H1 (cell line): ENCODE measurements around the gene TPPP3. TPM values are rescaled to one million over a fixed set of nuclear protein-coding genes. Genes with fewer than 3 reads are reported as not detected.
A peak's percentile ranks its signal among the peaks of the same experiment; 100 is the strongest.

Experiments
- CTCF ChIA-PET: fragments of 300-600 bp; sonication (Branson Sonifier 250); formaldehyde crosslinking; loops from one replicate; lab custom pipeline; 2021; ENCODE audit not compliant: partially characterized antibody; lab: Charles Lee
- POLR2A ChIA-PET: fragments of 300-600 bp; sonication (Branson Sonifier 250); formaldehyde crosslinking; loops from one replicate; lab custom pipeline; 2021; ENCODE audit warnings: inconsistent platforms; ENCODE audit not compliant: partially characterized antibody; lab: Charles Lee
- DNase-seq, 2 experiments: peaks; one replicate each; pipeline versions ENCODE4 v3.0.0 to v3.0.0-alpha.2; 2010 to 2022; ENCODE audit warnings: low spot score in 2 of 2, low read depth in 1 of 2, mixed read lengths in 1 of 2
- FAIRE-seq: peaks from 2 replicates; lab custom pipeline; 2011; peaks lifted over from hg19 to GRCh38; lab: Jason Lieb, UNC
- H2AFZ ChIP-seq: 2 replicates; pipeline ENCODE4 v1.8.1; 2012; ENCODE audit warnings: low read length, inconsistent platforms
- H2AK5ac ChIP-seq: 2 replicates; pipeline ENCODE4 v1.6.1; 2013; ENCODE audit warnings: low read depth, low read length
- H2BK120ac ChIP-seq: replicated peaks from 2 replicates; pipeline ENCODE3; 2013; ENCODE audit warnings: low read depth, low read length, inconsistent platforms
- H2BK12ac ChIP-seq: 2 replicates; pipeline ENCODE4 v1.6.1; 2013; ENCODE audit warnings: low read depth, low read length
- H2BK15ac ChIP-seq: 2 replicates; pipeline ENCODE4 v1.6.1; 2013; ENCODE audit warnings: low read length
- H2BK20ac ChIP-seq: 2 replicates; pipeline ENCODE4 v1.6.1; 2013; ENCODE audit warnings: low read length
- H2BK5ac ChIP-seq: 2 replicates; pipeline ENCODE4 v1.6.1; 2013; ENCODE audit warnings: low read depth, low read length
- H3K14ac ChIP-seq: 2 replicates; pipeline ENCODE4 v1.6.1; 2013; ENCODE audit warnings: inconsistent platforms; ENCODE audit not compliant: insufficient read length
- H3K18ac ChIP-seq: 2 replicates; pipeline ENCODE4 v1.6.1; 2013; ENCODE audit warnings: low read length; ENCODE audit errors: extremely low read depth
- H3K23ac ChIP-seq: 2 replicates; pipeline ENCODE4 v1.6.1; 2013; ENCODE audit warnings: inconsistent platforms; ENCODE audit not compliant: insufficient read length
- H3K23me2 ChIP-seq: 2 replicates; pipeline ENCODE4 v1.6.1; 2013; ENCODE audit warnings: low read depth, low read length
- H3K27ac ChIP-seq: 2 replicates; pipeline ENCODE4 v1.6.1; 2011; ENCODE audit warnings: low read depth, low read length, inconsistent platforms
- H3K27me3 ChIP-seq, 4 experiments: replicated peaks in 1 of 4; 1 replicate in 1 of 4; 2 replicates in 3 of 4; pipeline versions ENCODE4 v1.6.1 to v1.8.1; 2011 to 2013; ENCODE audit warnings: low read length in 3 of 4, mild to moderate bottlenecking in 3 of 4, inconsistent platforms in 2 of 4, mixed read lengths in 2 of 4, moderate library complexity in 1 of 4; ENCODE audit not compliant: control insufficient read depth in 3 of 4, insufficient read depth in 3 of 4; ENCODE audit errors: extremely low read depth in 1 of 4
- H3K36me3 ChIP-seq, 4 experiments: 2 replicates each; pipeline versions ENCODE4 v1.6.1 to v1.8.1; 2011 to 2013; ENCODE audit warnings: mild to moderate bottlenecking in 4 of 4, low read length in 3 of 4, moderate library complexity in 2 of 4, control low read depth in 1 of 4, inconsistent platforms in 1 of 4; ENCODE audit not compliant: insufficient read depth in 4 of 4, control insufficient read depth in 2 of 4
- H3K4ac ChIP-seq: replicated peaks from 2 replicates; pipeline ENCODE3; 2013; ENCODE audit warnings: low read length, low read depth, mixed read lengths, inconsistent platforms; ENCODE audit not compliant: insufficient read length
- H3K4me1 ChIP-seq, 4 experiments: replicated peaks in 1 of 4; 1 replicate in 1 of 4; 2 replicates in 3 of 4; pipeline versions ENCODE4 v1.6.1 to v1.8.1; 2011 to 2013; ENCODE audit warnings: low read length in 3 of 4, inconsistent platforms in 2 of 4, mixed read lengths in 1 of 4; ENCODE audit not compliant: insufficient read depth in 4 of 4, control insufficient read depth in 3 of 4
- H3K4me2 ChIP-seq, 2 experiments: 2 replicates each; pipeline versions ENCODE4 v1.6.1 to v1.8.1; 2011 to 2013; ENCODE audit warnings: low read depth in 2 of 2, low read length in 2 of 2, control low read depth in 1 of 2, inconsistent platforms in 1 of 2, mild to moderate bottlenecking in 1 of 2; ENCODE audit not compliant: insufficient read depth in 1 of 2
- H3K4me3 ChIP-seq, 4 experiments: fragments of 200-600, 300-600 bp in 1 of 4; sonication (generic), shearing (Covaris generic), sonication (Bioruptor Twin) in 1 of 4; 2 replicates each; pipeline versions ENCODE4 v1.5.1 to v1.8.1; 2011 to 2016; ENCODE audit warnings: low read length in 4 of 4, low read depth in 3 of 4, control low read depth in 2 of 4, inconsistent platforms in 2 of 4, mild to moderate bottlenecking in 2 of 4, mixed read lengths in 1 of 4, moderate library complexity in 1 of 4; ENCODE audit not compliant: insufficient read depth in 2 of 4; ENCODE audit errors: extremely low read depth in 1 of 4
- H3K56ac ChIP-seq: replicated peaks from 2 replicates; pipeline ENCODE3; 2013; ENCODE audit warnings: low read depth, mild to moderate bottlenecking, mixed read lengths, low read length, inconsistent platforms; ENCODE audit not compliant: insufficient read length
- H3K79me1 ChIP-seq: 2 replicates; pipeline ENCODE4 v1.6.1; 2013; ENCODE audit warnings: low read depth, low read length, control low read depth
- H3K79me2 ChIP-seq, 2 experiments: 2 replicates each; pipeline versions ENCODE4 v1.6.1 to v1.8.1; 2012 to 2013; ENCODE audit warnings: low read length in 2 of 2, mild to moderate bottlenecking in 2 of 2, inconsistent platforms in 1 of 2; ENCODE audit not compliant: insufficient read depth in 2 of 2, control insufficient read depth in 1 of 2
- H3K9ac ChIP-seq, 4 experiments: replicated peaks in 1 of 4; 1 replicate in 1 of 4; 2 replicates in 3 of 4; pipeline versions ENCODE4 v1.6.1 to v1.8.1; 2011 to 2013; ENCODE audit warnings: low read depth in 3 of 4, low read length in 3 of 4, control low read depth in 2 of 4, mild to moderate bottlenecking in 2 of 4, moderate library complexity in 2 of 4, inconsistent platforms in 1 of 4; ENCODE audit errors: extremely low read depth in 1 of 4
- H3K9me3 ChIP-seq, 2 experiments: 2 replicates each; pipeline versions ENCODE4 v1.6.1 to v1.8.1; 2012 to 2013; ENCODE audit warnings: mild to moderate bottlenecking in 2 of 2, moderate library complexity in 2 of 2, control low read depth in 1 of 2, inconsistent platforms in 1 of 2, low read depth in 1 of 2, low read length in 1 of 2, mixed read lengths in 1 of 2; ENCODE audit not compliant: insufficient read depth in 2 of 2
- H4K20me1 ChIP-seq, 2 experiments: replicated peaks in 1 of 2; 2 replicates each; pipeline versions ENCODE3 to v1.8.1; 2011 to 2013; ENCODE audit warnings: inconsistent platforms in 2 of 2, low read length in 2 of 2, mild to moderate bottlenecking in 1 of 2; ENCODE audit not compliant: insufficient read depth in 2 of 2, control insufficient read depth in 1 of 2
- H4K5ac ChIP-seq: 2 replicates; pipeline ENCODE4 v1.6.1; 2013; ENCODE audit warnings: low read length, low read depth, mixed read lengths, inconsistent platforms; ENCODE audit not compliant: insufficient read length
- H4K8ac ChIP-seq: 2 replicates; pipeline ENCODE4 v1.8.0; 2013; ENCODE audit warnings: mild to moderate bottlenecking, moderate library complexity, low read length, inconsistent platforms; ENCODE audit not compliant: insufficient read depth; ENCODE audit errors: extremely low read depth
- H4K91ac ChIP-seq: replicated peaks from 2 replicates; pipeline ENCODE3; 2013; ENCODE audit warnings: low read length, mixed read lengths, inconsistent platforms; ENCODE audit not compliant: insufficient read length
- CBX8 ChIP-seq: fragments of 300-800, 300-1000 bp; sonication (generic); IDR thresholded peaks from 2 replicates; pipeline ENCODE4 v1.7.1; 2016; ENCODE audit warnings: low read depth, low read length, borderline replicate concordance
- SP2 ChIP-seq: IDR thresholded peaks from 2 replicates; pipeline ENCODE4 v1.6.1; 2012; ENCODE audit warnings: mild to moderate bottlenecking, low read length, inconsistent platforms
- WGBS, 2 experiments: shearing (Covaris generic) in 1 of 2; methylation state at CpG; one replicate each; pipeline versions ENCODE4 v1.1.6 to v1.1.7; 2013 to 2015; ENCODE audit warnings: low lambda C conversion rate in 2 of 2, mixed read lengths in 2 of 2, inconsistent platforms in 1 of 2, low coverage in 1 of 2, missing lambda C conversion rate in 1 of 2; ENCODE audit not compliant: insufficient replicate concordance in 2 of 2, insufficient coverage in 1 of 2, insufficient read length in 1 of 2; ENCODE audit errors: extremely low coverage in 1 of 2, missing lambda C conversion rate in 1 of 2; 5-methylcytosine and 5-hydroxymethylcytosine counted together
- polyA plus RNA-seq, 7 experiments: library from polyadenylated mRNA; depleted of rRNA in 3 of 7; stranded (reverse) in 5 of 7; unstranded in 2 of 7; fragments of >200 nt in 5 of 7; fragments of 200-250 nt in 2 of 7; gene quantifications; 1 replicate in 5 of 7; 2 replicates in 1 of 7; 4 replicates in 1 of 7; pipeline versions ENCODE4 v1.2.1 to v1.2.3, GENCODE V29; 2011 to 2013; ENCODE audit warnings: missing spikeins in 2 of 7, mixed read lengths in 2 of 7
- total RNA-seq: library from RNA; stranded (reverse); fragmentation: NEBNext Ultra II Directional; extraction: Animal tissue kit (Norgen Biotek cat#: 25700); gene quantifications from 2 replicates; pipeline ENCODE4 v1.2.1, GENCODE V29; 2021

TPPP3 gene
- total and polyA plus RNA-seq, 2 of the 8 experiments (the other 6 are each of a cell fraction or from before 2014, with no cell fraction given), result 0.77 to 1.0 TPM

DNA sequence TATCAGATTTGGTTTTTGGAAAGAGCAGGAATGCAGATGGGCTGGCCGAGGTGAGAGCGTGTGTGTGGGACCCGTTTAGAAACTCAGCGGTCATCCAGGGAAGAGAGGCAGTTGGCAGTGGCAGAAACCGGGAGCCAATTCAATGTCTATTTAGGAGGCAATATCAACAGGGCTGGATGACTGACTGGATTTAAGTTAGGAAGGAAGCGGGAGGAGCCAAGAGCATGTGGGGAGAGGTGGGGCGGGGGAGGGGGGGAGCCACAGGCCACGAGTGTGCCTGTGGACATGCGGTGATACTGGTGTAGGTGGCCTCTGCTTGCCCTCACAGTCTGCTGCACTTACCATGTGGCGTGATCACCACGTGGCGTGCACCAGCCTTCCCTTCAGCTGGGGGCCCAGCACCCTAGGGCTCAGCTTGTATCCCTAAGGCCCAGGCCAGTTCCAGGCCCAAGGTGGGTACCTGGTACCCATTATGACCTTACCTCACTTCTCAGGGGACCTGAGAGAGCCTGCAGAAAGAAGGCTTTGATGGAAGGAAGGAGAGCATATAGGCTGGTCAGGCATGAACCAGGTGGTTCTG, 10.8 kb upstream of the TPPP3 start:
- Histone ChIP-seq H4K20me1 (no peaks in the 10 kb centered on the region), H2AK5ac (no peak overlapping the region), H3K27ac (no peak overlapping the region), H3K36me3 (no peaks in the 10 kb centered on the region), H2BK12ac (peak overlapping the region; percentile 56; the same call in 1 of the 2 replicates), H3K56ac (no peak overlapping the region), H3K79me2 (no peaks in the 10 kb centered on the region), H3K23ac (no peak overlapping the region), H3K27me3 (peaks cover 0 to under 1% (median under 1%) of the 10 kb centered on the region in 4 experiments; a peak in 3 of 7 replicates), H3K79me1 (no peaks in the 10 kb centered on the region), H3K4ac (peak overlapping the region; percentile 1), H3K4me1 (peaks cover 0 to 24% (median 12%) of the 10 kb centered on the region in 4 experiments; a peak in 5 of 7 replicates), H4K5ac (no peak overlapping the region), H4K91ac (peak overlapping the region; percentile 81), H3K9ac (no peak overlapping the region), H2BK120ac (no peak overlapping the region), H3K4me3 (no peak overlapping the region), H2BK5ac (no peak overlapping the region), H3K18ac (no peak overlapping the region), H3K14ac (no peak overlapping the region), H2BK15ac (peak overlapping the region; percentile 50; the same call in 1 of the 2 replicates), H3K4me2 (no peak overlapping the region), H2BK20ac (0 out of 2 replicates have a peak overlapping the region, but pooled peaks have one; percentile 21), H2AFZ (no peak overlapping the region), H3K9me3 (no peaks in the 10 kb centered on the region), H4K8ac (no peak overlapping the region; the same call in 1 of the 2 replicates), H3K23me2 (peaks cover 2% of the 10 kb centered on the region; the same call in 1 of the 2 replicates)
- TF ChIP-seq SP2 (no peak), CBX8 (no peak)
- 83% methylated on average over 9 of the region's 12 CpGs; no CpG with 5 or more reads in 1 of the 2 experiments for WGBS, 2 experiments
- no peak for FAIRE-seq
- DNase-seq, result no peak
- CTCF ChIA-PET, result interaction anchor here (1.0 to 32.4 kb wide), 4 partner anchors 11 to 60 kb away, joined by 4 to 476 read pairs (median 12); partner anchors contain the start of genes TPPP3 and ZDHHC1
- POLR2A ChIA-PET, result no interaction called here
